SU-DHL-6 (cell line): ENCODE data around the gene LIME1.

Experiments
- H2AFZ ChIP-seq: fragments of 200-600 bp; sonication (generic); 2 replicates; pipeline ENCODE4 v1.6.1; 2014; ENCODE audit warnings: low read depth, mild to moderate bottlenecking, moderate library complexity, mixed read lengths, antibody characterized with exemption, low read length; ENCODE audit not compliant: severe bottlenecking
- H3F3A ChIP-seq: fragments of 200-600 bp; shearing (Covaris generic); 2 replicates; pipeline ENCODE4 v1.6.0; 2016; ENCODE audit warnings: antibody characterized with exemption, mild to moderate bottlenecking; ENCODE audit not compliant: insufficient read depth
- H3K27ac ChIP-seq: fragments of 200-600 bp; sonication (generic); 2 replicates; pipeline ENCODE4 v1.5.1; 2016; ENCODE audit warnings: low read depth, mild to moderate bottlenecking, low read length, moderate library complexity, mixed read lengths
- H3K27me3 ChIP-seq: fragments of 200-600 bp; sonication (generic), shearing (Covaris generic); 2 replicates; pipeline ENCODE4 v1.6.0; 2014; ENCODE audit warnings: mild to moderate bottlenecking, low read length
- H3K36me3 ChIP-seq: fragments of 200-600 bp; sonication (generic); 2 replicates; pipeline ENCODE4 v1.6.1; 2014; ENCODE audit warnings: mild to moderate bottlenecking, low read length, mixed read lengths
- H3K4me2 ChIP-seq: fragments of 300-600, 200-600 bp; shearing (Covaris generic), sonication (generic); 2 replicates; pipeline ENCODE4 v1.6.0; 2014; ENCODE audit warnings: low read length, low read depth, mild to moderate bottlenecking; ENCODE audit not compliant: poor library complexity, severe bottlenecking
- H3K4me3 ChIP-seq: fragments of 200-600 bp; sonication (generic); 2 replicates; pipeline ENCODE4 v1.5.1; 2014; ENCODE audit warnings: antibody characterized with exemption, low read length, mild to moderate bottlenecking, mixed read lengths; ENCODE audit not compliant: insufficient read depth, poor library complexity, severe bottlenecking
- H3K79me2 ChIP-seq: fragments of 200-600 bp; sonication (generic); 2 replicates; pipeline ENCODE4 v1.6.1; 2014; ENCODE audit warnings: mild to moderate bottlenecking, low read length, moderate library complexity; ENCODE audit not compliant: insufficient read depth
- H3K9ac ChIP-seq: fragments of 200-600 bp; sonication (generic); 2 replicates; pipeline ENCODE4 v1.7.0; 2014; ENCODE audit warnings: mild to moderate bottlenecking, low read length
- H3K9me2 ChIP-seq: fragments of 200-600 bp; sonication (generic); replicated peaks from 2 replicates; pipeline ENCODE4 v1.6.1; 2014; ENCODE audit warnings: low read length; ENCODE audit not compliant: insufficient read depth
- H3K9me3 ChIP-seq: fragments of 200-600 bp; sonication (generic); 2 replicates; pipeline ENCODE4 v1.6.1; 2014; ENCODE audit warnings: low read length, mixed read lengths; ENCODE audit not compliant: insufficient read depth
- H4K20me1 ChIP-seq: fragments of 200-600 bp; sonication (generic); 2 replicates; pipeline ENCODE4 v1.6.1; 2014; ENCODE audit warnings: low read depth, mild to moderate bottlenecking, antibody characterized with exemption, low read length, moderate library complexity, mixed read lengths
- CTCF ChIP-seq: fragments of 200-600 bp; sonication (generic); IDR thresholded peaks from one replicate; pipeline ENCODE4 v1.5.1; 2017; ENCODE audit warnings: antibody characterized with exemption, mild to moderate bottlenecking, low read length, moderate library complexity; ENCODE audit not compliant: insufficient read depth, poor library complexity, severe bottlenecking
- EZH2phosphoT487 ChIP-seq: fragments of 200-600 bp; sonication (generic), shearing (Covaris generic); conservative IDR thresholded peaks from 2 replicates; pipeline ENCODE4 v1.6.1; 2018; ENCODE audit warnings: mild to moderate bottlenecking, antibody characterized with exemption, low read length, moderate library complexity, mixed read lengths

LIME1 gene

GRCh38 chr20:63771046-63771707 lies 34.7 kb downstream of the LIME1 start:
- Histone ChIP-seq H3K9ac (no peak overlapping the region), H3K27ac (no peak overlapping the region), H3K9me3 (no peaks in the 10 kb centered on the region), H3K36me3 (no peaks in the 10 kb centered on the region), H4K20me1 (no peaks in the 10 kb centered on the region), H3K27me3 (no peaks in the 10 kb centered on the region), H3K4me2 (no peak overlapping the region), H3F3A (no peaks in the 10 kb centered on the region), H3K4me3 (no peak overlapping the region), H3K9me2 (no peaks in the 10 kb centered on the region), H3K79me2 (no peaks in the 10 kb centered on the region), H2AFZ (no peak overlapping the region)
- TF ChIP-seq EZH2phosphoT487 (no peak), CTCF (no peak)

GRCh38 chr20:63772781-63773518 lies 36.5 kb downstream of the LIME1 start:
- Histone ChIP-seq H3F3A (no peaks in the 10 kb centered on the region), H3K4me2 (no peak overlapping the region), H3K9me2 (no peaks in the 10 kb centered on the region), H3K4me3 (no peak overlapping the region), H3K9ac (no peak overlapping the region), H4K20me1 (no peaks in the 10 kb centered on the region), H3K27me3 (no peaks in the 10 kb centered on the region), H2AFZ (no peak overlapping the region), H3K9me3 (no peaks in the 10 kb centered on the region), H3K79me2 (no peaks in the 10 kb centered on the region), H3K36me3 (no peaks in the 10 kb centered on the region), H3K27ac (no peak overlapping the region)
- TF ChIP-seq EZH2phosphoT487 (no peak), CTCF (no peak)

- Histone ChIP-seq H3K9me3 (no peaks in the 10 kb centered on the region), H3K9ac (no peak overlapping the region), H3K4me3 (no peak overlapping the region), H3K79me2 (no peaks in the 10 kb centered on the region), H2AFZ (no peak overlapping the region), H4K20me1 (no peaks in the 10 kb centered on the region), H3K27ac (no peak overlapping the region), H3F3A (no peaks in the 10 kb centered on the region), H3K27me3 (no peaks in the 10 kb centered on the region), H3K36me3 (no peaks in the 10 kb centered on the region), H3K4me2 (no peak overlapping the region), H3K9me2 (no peaks in the 10 kb centered on the region)
- no peak for TF ChIP-seq EZH2phosphoT487
- no peak for TF ChIP-seq CTCF
Measured at GRCh38 chr20:63773571-63774241, 37.2 kb downstream of the LIME1 start.
